GM23338 (cell line): ENCODE results near the gene PSMD2. TPM values are rescaled to one million over a fixed set of nuclear protein-coding genes. Genes with fewer than 3 reads are reported as not detected.

Source experiments
- ATAC-seq: fragments of 200-7000 bp; cut with Tn5 transposase; 3 replicates; pipeline ENCODE4 v1.9.1; 2020
- DNase-seq: peaks from one replicate; pipeline ENCODE4 v3.0.0-alpha.2; 2015; ENCODE audit warnings: low spot score
- H2AFZ ChIP-seq: fragments of 200-600 bp; sonication (generic); 2 replicates; pipeline ENCODE4 v1.8.0; 2016; ENCODE audit warnings: antibody characterized with exemption, mild to moderate bottlenecking, moderate library complexity
- H3F3A ChIP-seq: fragments of 200-600 bp; sonication (generic); replicated peaks from 2 replicates; pipeline ENCODE4 v1.8.0; 2017; ENCODE audit warnings: antibody characterized with exemption, mixed run types, low read depth
- H3K27ac ChIP-seq: fragments of 200-600 bp; sonication (generic); 2 replicates; pipeline ENCODE4 v1.6.1; 2016; ENCODE audit warnings: low read depth
- H3K27me3 ChIP-seq: fragments of 200-600 bp; sonication (generic); 2 replicates; pipeline ENCODE4 v1.8.0; 2016; ENCODE audit warnings: mild to moderate bottlenecking, mixed run types, moderate library complexity; ENCODE audit not compliant: insufficient read depth
- H3K36me3 ChIP-seq: fragments of 200-600 bp; sonication (generic); 2 replicates; pipeline ENCODE4 v1.8.0; 2016; ENCODE audit warnings: mild to moderate bottlenecking; ENCODE audit not compliant: insufficient read depth
- H3K4me1 ChIP-seq: fragments of 200-600 bp; sonication (generic); 2 replicates; pipeline ENCODE4 v1.8.0; 2016; ENCODE audit warnings: mild to moderate bottlenecking, moderate library complexity; ENCODE audit not compliant: insufficient read depth
- H3K4me2 ChIP-seq: fragments of 200-600 bp; sonication (generic); 2 replicates; pipeline ENCODE4 v1.7.1; 2017; ENCODE audit warnings: mixed run types
- H3K4me3 ChIP-seq: fragments of 200-600 bp; sonication (generic); 2 replicates; pipeline ENCODE4 v1.6.1; 2016; ENCODE audit warnings: mixed run types
- H3K79me2 ChIP-seq: fragments of 200-600 bp; sonication (generic); replicated peaks from 2 replicates; pipeline ENCODE4 v1.8.0; 2017; ENCODE audit warnings: mild to moderate bottlenecking; ENCODE audit not compliant: insufficient read depth
- H3K9me2 ChIP-seq: fragments of 200-600 bp; sonication (generic); 2 replicates; pipeline ENCODE4 v1.8.0; 2017; ENCODE audit not compliant: insufficient read depth
- H4K20me1 ChIP-seq: fragments of 200-600 bp; sonication (generic); replicated peaks from 2 replicates; pipeline ENCODE4 v1.8.0; 2017; ENCODE audit warnings: mild to moderate bottlenecking; ENCODE audit not compliant: insufficient read depth
- H3K27ac Mint-ChIP-seq: 2 replicates; pipeline ENCODE4 v1.8.0; 2020; ENCODE audit warnings: inconsistent platforms, mild to moderate bottlenecking, moderate library complexity, mixed read lengths
- H3K27me3 Mint-ChIP-seq: 3 replicates; pipeline ENCODE4 v1.8.0; 2022; ENCODE audit warnings: low read depth, mild to moderate bottlenecking, moderate library complexity, mixed read lengths, inconsistent platforms; ENCODE audit not compliant: insufficient read depth, poor library complexity
- H3K36me3 Mint-ChIP-seq: 3 replicates; pipeline ENCODE4 v1.8.0; 2021; ENCODE audit warnings: low read depth, mild to moderate bottlenecking, inconsistent platforms, moderate library complexity, mixed read lengths
- H3K4me1 Mint-ChIP-seq: 3 replicates; pipeline ENCODE4 v1.8.0; 2020; ENCODE audit warnings: mild to moderate bottlenecking, inconsistent platforms, mixed read lengths
- H3K4me3 Mint-ChIP-seq: 3 replicates; pipeline ENCODE4 v1.8.0; 2021; ENCODE audit warnings: moderate library complexity, mild to moderate bottlenecking, inconsistent platforms, mixed read lengths
- H3K9me3 Mint-ChIP-seq: 3 replicates; pipeline ENCODE4 v1.8.0; 2020; ENCODE audit warnings: moderate library complexity, mild to moderate bottlenecking, inconsistent platforms, mixed read lengths
- CREB1 ChIP-seq: fragments of 250-450 bp; sonication (Bioruptor Pico); IDR thresholded peaks from 2 replicates; pipeline ENCODE4 v1.5.0; 2020; ENCODE audit warnings: low read depth, mild to moderate bottlenecking, moderate library complexity
- CTCF ChIP-seq, 2 experiments: fragments of 200-600 bp in 1 of 2; sonication (generic) in 1 of 2; conservative IDR thresholded peaks; 2 replicates each; pipeline versions ENCODE4 v1.5.1 to v1.6.1; 2016 to 2017; ENCODE audit warnings: antibody characterized with exemption in 2 of 2, low read depth in 2 of 2, mild to moderate bottlenecking in 2 of 2, moderate library complexity in 1 of 2
- ETS1 ChIP-seq: IDR thresholded peaks from 2 replicates; pipeline ENCODE4 v1.6.1; 2016; ENCODE audit warnings: antibody characterized with exemption
- EZH2 ChIP-seq: fragments of 200-600 bp; sonication (generic); IDR thresholded peaks from one replicate; pipeline ENCODE4 v1.8.0; 2017; ENCODE audit warnings: antibody characterized with exemption, mild to moderate bottlenecking, low read depth; ENCODE audit not compliant: unreplicated experiment
- EZH2phosphoT487 ChIP-seq: fragments of 200-600 bp; sonication (generic); IDR thresholded peaks from one replicate; pipeline ENCODE4 v1.8.1; 2018; ENCODE audit warnings: antibody characterized with exemption; ENCODE audit not compliant: unreplicated experiment
- JUNB ChIP-seq: IDR thresholded peaks from one replicate; pipeline ENCODE4 v1.6.1; 2016; ENCODE audit warnings: antibody characterized with exemption; ENCODE audit not compliant: unreplicated experiment
- POLR2AphosphoS5 ChIP-seq: IDR thresholded peaks from 2 replicates; pipeline ENCODE4 v1.6.1; 2016; ENCODE audit warnings: antibody characterized with exemption, low read depth
- REST ChIP-seq: IDR thresholded peaks from one replicate; pipeline ENCODE4 v1.6.1; 2018; ENCODE audit warnings: antibody characterized with exemption; ENCODE audit not compliant: unreplicated experiment
- STAT1 ChIP-seq: IDR thresholded peaks from one replicate; pipeline ENCODE4 v1.6.1; 2016; ENCODE audit warnings: antibody characterized with exemption; ENCODE audit not compliant: unreplicated experiment
- ZNF114 ChIP-seq: fragments of 250-450 bp; sonication (Bioruptor Pico); IDR thresholded peaks from 2 replicates; pipeline ENCODE4 v1.5.0; 2020; ENCODE audit warnings: mild to moderate bottlenecking, moderate library complexity
- ZNF331 ChIP-seq: fragments of 250-450 bp; sonication (Bioruptor Pico); IDR thresholded peaks from 2 replicates; pipeline ENCODE4 v1.5.0; 2020; ENCODE audit warnings: low read depth, mild to moderate bottlenecking, moderate library complexity
- ZNF462 ChIP-seq: fragments of 250-450 bp; sonication (Bioruptor Pico); IDR thresholded peaks from 2 replicates; pipeline ENCODE4 v1.5.0; 2020; ENCODE audit warnings: mild to moderate bottlenecking, moderate library complexity
- polyA plus RNA-seq: library from polyadenylated mRNA; unstranded; fragments of >200 nt; fragmentation: Nextera tagmentation; extraction: Ambion mirVana; gene quantifications from 2 replicates; pipeline ENCODE4 v1.2.1, GENCODE V29; 2016
- total RNA-seq: library from RNA; depleted of rRNA; stranded (reverse); fragments of >200 nt; shearing (Covaris generic); gene quantifications from 2 replicates; pipeline ENCODE4 v1.2.3, GENCODE V29; 2014

PSMD2 gene
- total and polyA plus RNA-seq, 2 experiments from 2014 or later, result 117 to 507 TPM

GRCh38 chr3:184341925-184342324, 42.9 kb downstream of the PSMD2 start (continued):
- TF ChIP-seq REST, result no peak
- no peak for TF ChIP-seq STAT1

GRCh38 chr3:184343200-184343876, 44.3 kb downstream of the PSMD2 start:
- H3K9me2 ChIP-seq, result no peaks in the 10 kb centered on the region
- H3K4me3 ChIP-seq, result no peak overlapping the region
- H4K20me1 ChIP-seq, result peaks cover 10% of the 10 kb centered on the region
- Mint-ChIP-seq H3K4me3 (no peak overlapping the region), H3K4me1 (peaks cover 29% of the 10 kb centered on the region), H3K27me3 (peaks cover 20% of the 10 kb centered on the region), H3K9me3 (no peaks in the 10 kb centered on the region; the same call in 2 of the 3 replicates), H3K36me3 (peaks cover 12% of the 10 kb centered on the region), H3K27ac (peak overlapping the region; percentile 80; the same call in 1 of the 2 replicates)
- H3K4me1 ChIP-seq, result peaks cover 12% of the 10 kb centered on the region; the same call in 1 of the 2 replicates
- 0 out of 2 replicates have a peak, but pooled peaks cover 4% of the 10 kb centered on the region for H3F3A ChIP-seq
- peaks cover 15% of the 10 kb centered on the region; the same call in 1 of the 2 replicates for H3K79me2 ChIP-seq
- no peak overlapping the region for H2AFZ ChIP-seq
- ATAC-seq (no peak), DNase-seq (no peak)
- H3K36me3 ChIP-seq, result no peaks in the 10 kb centered on the region
- no peak overlapping the region for H3K4me2 ChIP-seq
- H3K27ac ChIP-seq, result no peak overlapping the region
- H3K27me3 ChIP-seq, result no peaks in the 10 kb centered on the region
- TF ChIP-seq ZNF114 (CRISPR knock-in tag), result no peak
- TF ChIP-seq ZNF331 (CRISPR knock-in tag), result no peak
- TF ChIP-seq CREB1 (CRISPR knock-in tag), result no peak
- TF ChIP-seq ETS1, result no peak
- no peak for TF ChIP-seq JUNB
- TF ChIP-seq EZH2, result no peak
- TF ChIP-seq ZNF462 (CRISPR knock-in tag), result no peak
- TF ChIP-seq CTCF (conservative IDR thresholded peaks at IDR 0.05; ENCODE audit: low read depth in 2 of 2), result no peak
- no peak for TF ChIP-seq POLR2AphosphoS5
- TF ChIP-seq EZH2phosphoT487, result no peak
